RWPE1 (cell line): ENCODE results near the gene KRT25.
A peak's percentile ranks its signal among the peaks of the same experiment; 100 is the strongest.

Experiments used
- CTCF ChIA-PET: fragments of 350-600 bp; sonication (Branson Sonifier 250); formaldehyde crosslinking; extraction: SDS; loops from one replicate; lab custom pipeline; 2021; lab: Yijun Ruan, JAX
- POLR2A ChIA-PET: fragments of 400-600 bp; formaldehyde crosslinking; extraction: SDS; loops from one replicate; lab custom pipeline; 2020; ENCODE audit warnings: antibody characterized with exemption; ENCODE audit not compliant: low non-redundant PET; lab: Yijun Ruan, JAX
- DNase-seq: peaks from one replicate; pipeline ENCODE4 v3.0.0; 2012; ENCODE audit warnings: low spot score
- H3K27ac ChIP-seq: fragments of 450-650 bp; 2 replicates; pipeline ENCODE4 v1.5.1; 2017
- TF ChIP-seq, protein P1 (sequence below): fragments of 450-650 bp; conservative IDR thresholded peaks from 2 replicates; pipeline ENCODE4 v1.5.1; 2017; ENCODE audit warnings: low read depth, mild to moderate bottlenecking

KRT25 gene

GRCh38 chr17:40755231-40755630 is at the start of gene KRT25:
TSS of gene KRT25 (minus strand) at chr17:40755331. CDS start at chr17:40755271, 60 bp downstream.
- CTCF ChIA-PET, result no interaction called here
- POLR2A ChIA-PET, result no interaction called here
- DNase-seq, result no peak

GRCh38 chr17:40803617-40804082 is 48.5 kb upstream of the KRT25 start:
- ChIA-PET POLR2A (no interaction called here), CTCF (interaction anchor here (0.6 to 2.3 kb wide), 13 partner anchors 8 to 859 kb away, joined by 3 to 8 read pairs (median 3); no protein-coding TSS in a partner anchor)
- peak; percentile 88 for DNase-seq
- H3K27ac ChIP-seq, result no peak overlapping the region
- TF ChIP-seq, protein P1, sequence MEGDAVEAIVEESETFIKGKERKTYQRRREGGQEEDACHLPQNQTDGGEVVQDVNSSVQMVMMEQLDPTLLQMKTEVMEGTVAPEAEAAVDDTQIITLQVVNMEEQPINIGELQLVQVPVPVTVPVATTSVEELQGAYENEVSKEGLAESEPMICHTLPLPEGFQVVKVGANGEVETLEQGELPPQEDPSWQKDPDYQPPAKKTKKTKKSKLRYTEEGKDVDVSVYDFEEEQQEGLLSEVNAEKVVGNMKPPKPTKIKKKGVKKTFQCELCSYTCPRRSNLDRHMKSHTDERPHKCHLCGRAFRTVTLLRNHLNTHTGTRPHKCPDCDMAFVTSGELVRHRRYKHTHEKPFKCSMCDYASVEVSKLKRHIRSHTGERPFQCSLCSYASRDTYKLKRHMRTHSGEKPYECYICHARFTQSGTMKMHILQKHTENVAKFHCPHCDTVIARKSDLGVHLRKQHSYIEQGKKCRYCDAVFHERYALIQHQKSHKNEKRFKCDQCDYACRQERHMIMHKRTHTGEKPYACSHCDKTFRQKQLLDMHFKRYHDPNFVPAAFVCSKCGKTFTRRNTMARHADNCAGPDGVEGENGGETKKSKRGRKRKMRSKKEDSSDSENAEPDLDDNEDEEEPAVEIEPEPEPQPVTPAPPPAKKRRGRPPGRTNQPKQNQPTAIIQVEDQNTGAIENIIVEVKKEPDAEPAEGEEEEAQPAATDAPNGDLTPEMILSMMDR, result peak; percentile 86

More at GRCh38 chr17:40755231-40755630, at the start of gene KRT25:
- TF ChIP-seq, protein P1, result no peak
- H3K27ac ChIP-seq, result no peak within 1 kb of the TSS

GRCh38 chr17:40801157-40801556 is 46.0 kb upstream of the KRT25 start:
- DNase-seq, result no peak
- POLR2A ChIA-PET, result no interaction called here
- TF ChIP-seq, protein P1, result no peak
- CTCF ChIA-PET, result no interaction called here
- no peak overlapping the region for H3K27ac ChIP-seq

DNA sequence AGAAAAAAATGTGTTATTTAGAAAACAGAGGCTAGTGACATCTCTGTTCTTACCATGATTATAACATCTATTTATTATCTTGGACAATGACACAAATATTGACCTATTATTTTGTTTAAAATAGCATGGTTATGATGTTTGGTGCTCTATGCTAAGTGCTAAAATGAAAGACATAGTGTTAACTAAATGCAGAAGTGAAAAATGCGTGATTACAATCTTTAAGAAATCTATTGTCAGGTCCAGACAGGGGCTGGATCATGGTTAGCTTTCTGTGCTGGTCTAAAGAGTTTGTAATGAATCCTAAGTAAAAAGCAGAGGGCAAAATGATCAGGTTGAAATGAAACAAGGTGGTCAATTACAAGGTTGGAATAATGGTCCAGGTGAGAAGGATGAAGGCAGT is 45.2 kb upstream of the KRT25 start:
- ChIA-PET CTCF (no interaction called here), POLR2A (no interaction called here)
- TF ChIP-seq, protein P1, result no peak
- DNase-seq, result no peak
- no peak overlapping the region for H3K27ac ChIP-seq

DNA sequence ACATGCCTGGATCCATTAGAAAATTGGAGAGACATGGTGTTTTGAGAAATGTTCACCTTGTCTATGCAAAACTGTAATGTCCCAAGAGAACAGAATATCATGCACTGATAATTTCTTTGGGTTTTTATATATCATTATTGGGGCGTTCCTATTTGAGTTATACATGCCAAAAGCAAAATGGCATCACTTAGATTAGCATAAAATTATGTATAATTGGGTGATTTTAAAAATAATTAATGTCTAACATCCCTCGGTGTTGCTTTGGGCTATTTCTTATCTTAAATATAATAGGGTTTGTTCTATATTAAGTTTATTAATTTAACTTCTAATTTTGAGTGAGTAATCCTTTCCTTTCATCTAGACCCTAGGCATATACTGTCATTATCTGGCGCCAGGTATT is 44.7 kb upstream of the KRT25 start, which contains the start of gene KRT28:
Gene KRT28 (minus strand): TSS at position 101 of the 400 bp plus-strand sequence. CDS start 66 bp downstream, at position 35.
- no peak for DNase-seq
- TF ChIP-seq, protein P1, result no peak
- ChIA-PET CTCF (no interaction called here), POLR2A (no interaction called here)
- H3K27ac ChIP-seq, result no peak within 1 kb of the TSS

GRCh38 chr17:40796846-40797245 is 41.7 kb upstream of the KRT25 start:
- CTCF ChIA-PET, result no interaction called here
- no peak for DNase-seq
- TF ChIP-seq, protein P1, result no peak
- H3K27ac ChIP-seq, result no peak overlapping the region
- POLR2A ChIA-PET, result interaction anchor here (0.6 kb wide), 1 partner anchor 26 kb away, joined by 3 read pairs; no protein-coding TSS in a partner anchor
